ENCODE measurements around the gene ZNG1F. TPM values are rescaled to one million over a fixed set of nuclear protein-coding genes. Genes with fewer than 3 reads are reported as not detected.
"Not testable (repeated sequence)": the region's sequence is repeated elsewhere in the genome, so short reads cannot be mapped to it uniquely, and the experiment has no call there.

Gene ZNG1F
- total and polyA plus RNA-seq, 2 donors from 2014 or later: 9.3 to 40.2 TPM

GRCh38 chr9:41104542-41104941, 84.6 kb downstream of the ZNG1F start:
- DNase-seq: peak in 1 of 5 donors; percentile 39
- FAIRE-seq; H3K4me3 ChIP-seq (ENCODE audit: low read length in 3 of 3); H3K36me3 ChIP-seq (ENCODE audit: control insufficient read depth in 2 of 3, insufficient read depth in 3 of 3, low read length in 3 of 3); H3K27me3 ChIP-seq (ENCODE audit: control insufficient read depth, insufficient read depth, low read length); H3K4me1 ChIP-seq (ENCODE audit: control insufficient read depth in 2 of 3, insufficient read depth in 2 of 3, low read depth in 1 of 3, low read length in 3 of 3); H3K9ac ChIP-seq (ENCODE audit: low read length in 3 of 3); H3K27ac ChIP-seq (ENCODE audit: low read depth in 2 of 2, low read length in 2 of 2); intact Hi-C loops (cut with DNase I); H3K9me3 ChIP-seq (ENCODE audit: control insufficient read depth in 2 of 3, insufficient read depth in 1 of 3, low read length in 3 of 3): not testable (repeated sequence)

- H3K9ac ChIP-seq (ENCODE audit: low read length in 3 of 3); H3K4me3 ChIP-seq (ENCODE audit: low read length in 3 of 3); H3K27ac ChIP-seq (ENCODE audit: low read depth in 2 of 2, low read length in 2 of 2); H3K4me1 ChIP-seq (ENCODE audit: control insufficient read depth in 2 of 3, insufficient read depth in 2 of 3, low read depth in 1 of 3, low read length in 3 of 3); H3K9me3 ChIP-seq (ENCODE audit: control insufficient read depth in 2 of 3, insufficient read depth in 1 of 3, low read length in 3 of 3); H3K36me3 ChIP-seq (ENCODE audit: control insufficient read depth in 2 of 3, insufficient read depth in 3 of 3, low read length in 3 of 3); H3K27me3 ChIP-seq (ENCODE audit: control insufficient read depth, insufficient read depth, low read length); intact Hi-C loops (cut with DNase I); FAIRE-seq: not testable (repeated sequence)
- DNase-seq: peak in 1 of 5 donors; percentile 53
Measured at GRCh38 chr9:41100508-41100907, 88.6 kb downstream of the ZNG1F start.

GRCh38 chr9:41098759-41099158, 90.4 kb downstream of the ZNG1F start:
- H3K27me3 ChIP-seq (ENCODE audit: control insufficient read depth, insufficient read depth, low read length); FAIRE-seq; H3K9me3 ChIP-seq (ENCODE audit: control insufficient read depth in 2 of 3, insufficient read depth in 1 of 3, low read length in 3 of 3); H3K4me3 ChIP-seq (ENCODE audit: low read length in 3 of 3); H3K36me3 ChIP-seq (ENCODE audit: control insufficient read depth in 2 of 3, insufficient read depth in 3 of 3, low read length in 3 of 3); H3K4me1 ChIP-seq (ENCODE audit: control insufficient read depth in 2 of 3, insufficient read depth in 2 of 3, low read depth in 1 of 3, low read length in 3 of 3); DNase-seq; H3K9ac ChIP-seq (ENCODE audit: low read length in 3 of 3); intact Hi-C loops (cut with DNase I); H3K27ac ChIP-seq (ENCODE audit: low read depth in 2 of 2, low read length in 2 of 2): not testable (repeated sequence)

GRCh38 chr9:41095060-41095459, 94.1 kb downstream of the ZNG1F start:
- H3K4me3 ChIP-seq (ENCODE audit: low read length in 3 of 3); H3K9me3 ChIP-seq (ENCODE audit: control insufficient read depth in 2 of 3, insufficient read depth in 1 of 3, low read length in 3 of 3); H3K36me3 ChIP-seq (ENCODE audit: control insufficient read depth in 2 of 3, insufficient read depth in 3 of 3, low read length in 3 of 3); H3K9ac ChIP-seq (ENCODE audit: low read length in 3 of 3); H3K27ac ChIP-seq (ENCODE audit: low read depth in 2 of 2, low read length in 2 of 2); H3K27me3 ChIP-seq (ENCODE audit: control insufficient read depth, insufficient read depth, low read length); H3K4me1 ChIP-seq (ENCODE audit: control insufficient read depth in 2 of 3, insufficient read depth in 2 of 3, low read depth in 1 of 3, low read length in 3 of 3); FAIRE-seq; intact Hi-C loops (cut with DNase I): not testable (repeated sequence)
- DNase-seq: peak in 1 of 5 donors; percentile 32

- H3K36me3 ChIP-seq (ENCODE audit: control insufficient read depth in 2 of 3, insufficient read depth in 3 of 3, low read length in 3 of 3); H3K27me3 ChIP-seq (ENCODE audit: control insufficient read depth, insufficient read depth, low read length); H3K9ac ChIP-seq (ENCODE audit: low read length in 3 of 3); H3K9me3 ChIP-seq (ENCODE audit: control insufficient read depth in 2 of 3, insufficient read depth in 1 of 3, low read length in 3 of 3); intact Hi-C loops (cut with DNase I); H3K4me3 ChIP-seq (ENCODE audit: low read length in 3 of 3); FAIRE-seq; H3K4me1 ChIP-seq (ENCODE audit: control insufficient read depth in 2 of 3, insufficient read depth in 2 of 3, low read depth in 1 of 3, low read length in 3 of 3); H3K27ac ChIP-seq (ENCODE audit: low read depth in 2 of 2, low read length in 2 of 2): not testable (repeated sequence)
- peak in 2 of 5 donors; percentile 23 to 32 for DNase-seq
Measured at GRCh38 chr9:41094010-41094773, 94.9 kb downstream of the ZNG1F start.

GRCh38 chr9:41090922-41091321, 98.2 kb downstream of the ZNG1F start:
- H3K4me1 ChIP-seq (ENCODE audit: control insufficient read depth in 2 of 3, insufficient read depth in 2 of 3, low read depth in 1 of 3, low read length in 3 of 3); DNase-seq; FAIRE-seq; intact Hi-C loops (cut with DNase I); H3K4me3 ChIP-seq (ENCODE audit: low read length in 3 of 3); H3K9me3 ChIP-seq (ENCODE audit: control insufficient read depth in 2 of 3, insufficient read depth in 1 of 3, low read length in 3 of 3); H3K27ac ChIP-seq (ENCODE audit: low read depth in 2 of 2, low read length in 2 of 2); H3K9ac ChIP-seq (ENCODE audit: low read length in 3 of 3); H3K36me3 ChIP-seq (ENCODE audit: control insufficient read depth in 2 of 3, insufficient read depth in 3 of 3, low read length in 3 of 3); H3K27me3 ChIP-seq (ENCODE audit: control insufficient read depth, insufficient read depth, low read length): not testable (repeated sequence)

- not testable (repeated sequence) for DNase-seq
Measured at GRCh38 chr9:41090386-41090785, 98.7 kb downstream of the ZNG1F start.

GRCh38 chr9:41088450-41089059, 100.6 kb downstream of the ZNG1F start:
- intact Hi-C loops (cut with DNase I); H3K9ac ChIP-seq (ENCODE audit: low read length in 3 of 3); FAIRE-seq; H3K9me3 ChIP-seq (ENCODE audit: control insufficient read depth in 2 of 3, insufficient read depth in 1 of 3, low read length in 3 of 3); DNase-seq; H3K4me3 ChIP-seq (ENCODE audit: low read length in 3 of 3); H3K27ac ChIP-seq (ENCODE audit: low read depth in 2 of 2, low read length in 2 of 2); H3K27me3 ChIP-seq (ENCODE audit: control insufficient read depth, insufficient read depth, low read length); H3K4me1 ChIP-seq (ENCODE audit: control insufficient read depth in 2 of 3, insufficient read depth in 2 of 3, low read depth in 1 of 3, low read length in 3 of 3); H3K36me3 ChIP-seq (ENCODE audit: control insufficient read depth in 2 of 3, insufficient read depth in 3 of 3, low read length in 3 of 3): not testable (repeated sequence)

More at GRCh38 chr9:41090386-41090785, 98.7 kb downstream of the ZNG1F start:
- H3K27ac ChIP-seq (ENCODE audit: low read depth in 2 of 2, low read length in 2 of 2); H3K36me3 ChIP-seq (ENCODE audit: control insufficient read depth in 2 of 3, insufficient read depth in 3 of 3, low read length in 3 of 3); H3K4me1 ChIP-seq (ENCODE audit: control insufficient read depth in 2 of 3, insufficient read depth in 2 of 3, low read depth in 1 of 3, low read length in 3 of 3); FAIRE-seq; H3K9me3 ChIP-seq (ENCODE audit: control insufficient read depth in 2 of 3, insufficient read depth in 1 of 3, low read length in 3 of 3); H3K27me3 ChIP-seq (ENCODE audit: control insufficient read depth, insufficient read depth, low read length); H3K4me3 ChIP-seq (ENCODE audit: low read length in 3 of 3); intact Hi-C loops (cut with DNase I); H3K9ac ChIP-seq (ENCODE audit: low read length in 3 of 3): not testable (repeated sequence)
